HepG2 (cell line): Measurements from ENCODE around the gene SFI1. TPM values are rescaled to one million over a fixed set of nuclear protein-coding genes. Genes with fewer than 3 reads are reported as not detected.

Source experiments
- ATF5 ChIP-seq: sonication (generic); formaldehyde crosslinking; IDR thresholded peaks from 2 replicates; pipeline ENCODE4 v1.4.0; 2020; ENCODE audit warnings: mild to moderate bottlenecking, low read depth, missing genetic modification reagents
- CBX2 ChIP-seq, 2 experiments: fragments of 200-600 bp in 1 of 2; sonication (generic); formaldehyde crosslinking in 1 of 2; IDR thresholded peaks; 2 replicates each; pipeline versions ENCODE4 v1.7.0 to v1.8.1; 2018 to 2022; ENCODE audit warnings: low read depth in 2 of 2, low read length in 1 of 2, mild to moderate bottlenecking in 1 of 2, missing genetic modification reagents in 1 of 2
- HMGXB3 ChIP-seq: sonication (generic); formaldehyde crosslinking; IDR thresholded peaks from 2 replicates; pipeline ENCODE4 v1.4.0; 2020; ENCODE audit warnings: missing genetic modification reagents, borderline replicate concordance
- HNF4G ChIP-seq, 2 experiments: sonication (generic) in 1 of 2; formaldehyde crosslinking in 1 of 2; IDR thresholded peaks; 2 replicates each; pipeline versions ENCODE4 v1.4.0 to v1.6.1; 2011 to 2020; ENCODE audit warnings: borderline replicate concordance in 2 of 2, low read depth in 2 of 2, mild to moderate bottlenecking in 2 of 2, low read length in 1 of 2, missing genetic modification reagents in 1 of 2, moderate library complexity in 1 of 2
- RAD21 ChIP-seq: fragments of 450-650 bp; formaldehyde crosslinking; IDR thresholded peaks from 2 replicates; pipeline ENCODE4 v1.5.0; 2020; ENCODE audit warnings: mild to moderate bottlenecking
- RBFOX2 ChIP-seq: fragments of 200-400 bp; formaldehyde crosslinking; IDR thresholded peaks from 2 replicates; pipeline ENCODE4 v1.6.1; 2017; ENCODE audit warnings: low read depth, mild to moderate bottlenecking, low read length
- SAFB2 ChIP-seq: sonication (generic); formaldehyde crosslinking; IDR thresholded peaks from 2 replicates; pipeline ENCODE4 v1.5.1; 2020; ENCODE audit warnings: missing genetic modification reagents, low read depth, mild to moderate bottlenecking, borderline replicate concordance
- SNAPC4 ChIP-seq: sonication (generic); formaldehyde crosslinking; IDR thresholded peaks from 2 replicates; pipeline ENCODE4 v1.4.0; 2020; ENCODE audit warnings: mild to moderate bottlenecking, missing genetic modification reagents
- TCF7L2 ChIP-seq: IDR thresholded peaks from 2 replicates; pipeline ENCODE4 v1.6.1; 2011; ENCODE audit warnings: mild to moderate bottlenecking, low read depth, low read length, moderate library complexity
- TEF ChIP-seq: sonication (generic); formaldehyde crosslinking; IDR thresholded peaks from 2 replicates; pipeline ENCODE4 v1.5.0; 2020; ENCODE audit warnings: missing genetic modification reagents
- ZMYM2 ChIP-seq: sonication (generic); formaldehyde crosslinking; IDR thresholded peaks from 2 replicates; pipeline ENCODE4 v1.8.0; 2022; ENCODE audit warnings: mild to moderate bottlenecking, missing genetic modification reagents
- ZNF207 ChIP-seq: fragments of 450-650 bp; IDR thresholded peaks from 2 replicates; pipeline ENCODE4 v1.6.1; 2016; ENCODE audit warnings: antibody characterized with exemption, borderline replicate concordance
- ZNF224 ChIP-seq: sonication (generic); formaldehyde crosslinking; IDR thresholded peaks from 2 replicates; pipeline ENCODE4 v1.5.0; 2020; ENCODE audit warnings: mild to moderate bottlenecking, missing genetic modification reagents
- ZNF232 ChIP-seq: sonication (generic); formaldehyde crosslinking; IDR thresholded peaks from 2 replicates; pipeline ENCODE4 v1.4.0; 2020; ENCODE audit warnings: missing genetic modification reagents, borderline replicate concordance
- ZNF775 ChIP-seq: sonication (generic); formaldehyde crosslinking; IDR thresholded peaks from 2 replicates; pipeline ENCODE4 v1.4.0; 2020; ENCODE audit warnings: missing genetic modification reagents, mild to moderate bottlenecking, moderate library complexity, borderline replicate concordance
- ZZZ3 ChIP-seq: sonication (generic); formaldehyde crosslinking; IDR thresholded peaks from 2 replicates; pipeline ENCODE4 v1.4.0; 2020; ENCODE audit warnings: missing genetic modification reagents, mild to moderate bottlenecking, borderline replicate concordance
- polyA plus RNA-seq, 8 experiments: library from polyadenylated mRNA; depleted of rRNA in 3 of 8; stranded (reverse) in 7 of 8; unstranded in 1 of 8; fragments of >200 nt; fragmentation: Illumina TruSeq in 4 of 8; extraction: Trizol in 4 of 8; gene quantifications; 2 replicates each; pipeline versions ENCODE4 v1.2.1 to v1.2.3, GENCODE V29; 2011 to 2016; ENCODE audit warnings: low read depth in 4 of 8, missing spikeins in 1 of 8, mixed read lengths in 1 of 8; ENCODE audit not compliant: insufficient read depth in 1 of 8
- total RNA-seq, 5 experiments: library from RNA; depleted of rRNA; stranded (reverse); fragments of >200 nt; fragmentation: Illumina TruSeq; extraction: Trizol; gene quantifications; 2 replicates each; pipeline ENCODE4 v1.2.3, GENCODE V29; 2016; ENCODE audit warnings: low read depth in 1 of 5

Gene SFI1
- total and polyA plus RNA-seq, 2 of the 13 experiments (the other 11 are each of a cell fraction or from before 2014, with no cell fraction given), result 20.5 to 40.1 TPM

- TF ChIP-seq SNAPC4 (CRISPR knock-in tag) (no peak), ZNF224 (CRISPR knock-in tag) (0 out of 2 replicates have a peak, but pooled peaks have one; percentile 40), SAFB2 (CRISPR knock-in tag) (no peak), TEF (no peak), ZNF232 (CRISPR knock-in tag) (no peak), ATF5 (CRISPR knock-in tag) (no peak), CBX2 (IDR thresholded peaks at IDR 0.05; ENCODE audit: low read depth, low read length) (no peak), CBX2 (CRISPR knock-in tag; IDR thresholded peaks at IDR 0.05; ENCODE audit: low read depth) (no peak), RAD21 (0 out of 2 replicates have a peak, but pooled peaks have one; percentile 41), RBFOX2 (peak; percentile 85), HNF4G (IDR thresholded peaks at IDR 0.05; ENCODE audit: borderline replicate concordance, low read depth, low read length) (no peak), HNF4G (CRISPR knock-in tag; IDR thresholded peaks at IDR 0.05; ENCODE audit: borderline replicate concordance, low read depth) (no peak; the same call in 1 of the 2 replicates), ZNF775 (CRISPR knock-in tag) (peak; percentile 35; the same call in 1 of the 2 replicates), HMGXB3 (CRISPR knock-in tag) (no peak; the same call in 1 of the 2 replicates), TCF7L2 (no peak), ZMYM2 (CRISPR knock-in tag) (no peak), ZNF207 (no peak), ZZZ3 (CRISPR knock-in tag) (peak; percentile 27; the same call in 1 of the 2 replicates)
These were observed 6.5 kb upstream of the SFI1 start, which contains the start of gene EIF4ENIF1 (continued) for GRCh38 chr22:31489632-31490495.
